CD14-positive monocyte (primary cell): ENCODE measurements around the gene INAFM1. TPM values are rescaled to one million over a fixed set of nuclear protein-coding genes. Genes with fewer than 3 reads are reported as not detected.
"Not testable (repeated sequence)": the region's sequence is repeated elsewhere in the genome, so short reads cannot be mapped to it uniquely, and the experiment has no call there.

Experiments
- DNase-seq, 3 donors: peaks; one replicate each; pipeline ENCODE4 v3.0.0-alpha.2; 2011 to 2022
- H2AFZ ChIP-seq: 2 replicates; pipeline ENCODE4 v1.6.0; 2012; ENCODE audit warnings: mild to moderate bottlenecking, low read depth, low read length, inconsistent platforms; ENCODE audit not compliant: insufficient read depth, poor library complexity, severe bottlenecking
- H3K27ac ChIP-seq, 2 donors: 1 replicate in 1 of 2; 2 replicates in 1 of 2; pipeline ENCODE4 v1.5.1; 2012 to 2013; ENCODE audit warnings: low read length in 2 of 2, control low read depth in 1 of 2, inconsistent platforms in 1 of 2, low read depth in 1 of 2, mild to moderate bottlenecking in 1 of 2
- H3K27me3 ChIP-seq, 2 donors: one replicate each; pipeline versions ENCODE4 v1.6.0 to v1.6.1; 2011 to 2013; ENCODE audit warnings: low read length in 2 of 2; ENCODE audit not compliant: control insufficient read depth in 2 of 2, insufficient read depth in 2 of 2
- H3K36me3 ChIP-seq, 2 donors: replicated peaks in 1 of 2; 1 replicate in 1 of 2; 2 replicates in 1 of 2; pipeline versions ENCODE4 v1.5.1 to v1.6.1; 2012 to 2013; ENCODE audit warnings: low read length in 2 of 2, control low read depth in 1 of 2, inconsistent platforms in 1 of 2, mild to moderate bottlenecking in 1 of 2; ENCODE audit not compliant: insufficient read depth in 2 of 2, control insufficient read depth in 1 of 2
- H3K4me1 ChIP-seq, 2 donors: 1 replicate in 1 of 2; 2 replicates in 1 of 2; pipeline versions ENCODE4 v1.5.1 to v1.6.1; 2012 to 2013; ENCODE audit warnings: low read length in 2 of 2, control low read depth in 1 of 2, inconsistent platforms in 1 of 2, mild to moderate bottlenecking in 1 of 2, moderate library complexity in 1 of 2; ENCODE audit not compliant: insufficient read depth in 2 of 2, control insufficient read depth in 1 of 2
- H3K4me2 ChIP-seq: replicated peaks from 2 replicates; pipeline ENCODE3; 2012; ENCODE audit warnings: low read length, moderate library complexity, mild to moderate bottlenecking; ENCODE audit not compliant: poor library complexity, severe bottlenecking; ENCODE audit errors: extremely low read depth
- H3K4me3 ChIP-seq, 3 experiments: fragments of 200-600 bp in 1 of 3; sonication (generic) in 1 of 3; replicated peaks in 1 of 3; 1 replicate in 2 of 3; 2 replicates in 1 of 3; pipeline ENCODE4 v1.5.1; 2011 to 2013; ENCODE audit warnings: low read length in 3 of 3, mild to moderate bottlenecking in 3 of 3, control low read depth in 2 of 3, low read depth in 2 of 3, inconsistent platforms in 1 of 3, moderate library complexity in 1 of 3
- H3K79me2 ChIP-seq: 2 replicates; pipeline ENCODE4 v1.6.0; 2012; ENCODE audit warnings: mild to moderate bottlenecking, control low read depth, inconsistent platforms, low read length, moderate library complexity; ENCODE audit not compliant: insufficient read depth
- H3K9ac ChIP-seq: 2 replicates; pipeline ENCODE4 v1.6.0; 2017; ENCODE audit warnings: low read length, mild to moderate bottlenecking; ENCODE audit not compliant: insufficient read depth, poor library complexity, severe bottlenecking
- H3K9me3 ChIP-seq, 2 donors: replicated peaks in 1 of 2; 1 replicate in 1 of 2; 2 replicates in 1 of 2; pipeline versions ENCODE4 v1.5.1 to v1.6.1; 2012 to 2013; ENCODE audit warnings: low read length in 2 of 2, control low read depth in 1 of 2; ENCODE audit not compliant: control insufficient read depth in 1 of 2, insufficient read depth in 1 of 2
- H4K20me1 ChIP-seq: 2 replicates; pipeline ENCODE4 v1.6.0; 2012; ENCODE audit warnings: mild to moderate bottlenecking, low read length, control low read depth, moderate library complexity; ENCODE audit not compliant: insufficient read depth
- H3K27ac Mint-ChIP-seq, 7 donors: one replicate each; pipeline ENCODE4 v1.8.0; 2020; ENCODE audit warnings: mild to moderate bottlenecking in 7 of 7, mixed read lengths in 7 of 7, moderate library complexity in 6 of 7, inconsistent platforms in 2 of 7
- H3K27me3 Mint-ChIP-seq, 3 donors: one replicate each; pipeline ENCODE4 v1.8.0; 2021 to 2022; ENCODE audit warnings: low read depth in 3 of 3, mild to moderate bottlenecking in 3 of 3, mixed read lengths in 3 of 3, moderate library complexity in 3 of 3, inconsistent platforms in 1 of 3
- H3K36me3 Mint-ChIP-seq, 2 donors: one replicate each; pipeline ENCODE4 v1.8.0; 2020; ENCODE audit warnings: mixed read lengths in 2 of 2, inconsistent platforms in 1 of 2, mild to moderate bottlenecking in 1 of 2
- H3K4me1 Mint-ChIP-seq: one replicate; pipeline ENCODE4 v1.8.0; 2020; ENCODE audit warnings: mild to moderate bottlenecking, mixed read lengths
- H3K4me3 Mint-ChIP-seq, 2 donors: one replicate each; pipeline ENCODE4 v1.8.0; 2020; ENCODE audit warnings: mild to moderate bottlenecking in 2 of 2, mixed read lengths in 2 of 2, moderate library complexity in 1 of 2
- H3K9me3 Mint-ChIP-seq, 7 donors: one replicate each; pipeline ENCODE4 v1.8.0; 2020 to 2022; ENCODE audit warnings: mixed read lengths in 7 of 7, mild to moderate bottlenecking in 6 of 7, moderate library complexity in 6 of 7, inconsistent platforms in 2 of 7
- CTCF ChIP-seq: fragments of 200-600 bp; IDR thresholded peaks from one replicate; pipeline ENCODE4 v1.8.0; 2022; ENCODE audit warnings: antibody characterized with exemption, mild to moderate bottlenecking
- WGBS: methylation state at CpG from one replicate; pipeline ENCODE4 v1.1.5; 2013; ENCODE audit warnings: missing lambda C conversion rate; ENCODE audit not compliant: insufficient coverage; 5-methylcytosine and 5-hydroxymethylcytosine counted together
- intact Hi-C, 2 donors: fragments of 100-400 bp; cut with micrococcal nuclease; formaldehyde crosslinking; loops; one replicate each; pipeline versions ENCODE4 v1.15.0 to v1.15.1; 2023
- polyA plus RNA-seq, 3 donors: library from polyadenylated mRNA; depleted of rRNA in 1 of 3; unstranded in 2 of 3; stranded (reverse) in 1 of 3; fragments of 300-500 nt in 2 of 3; fragments of >200 nt in 1 of 3; fragmentation: Illumina TruSeq in 2 of 3; gene quantifications; 1 replicate in 2 of 3; 2 replicates in 1 of 3; pipeline ENCODE4 v1.2.3, GENCODE V29; 2012 to 2021

Gene INAFM1
- polyA plus RNA-seq, 3 donors = 6.2 to 7.3 (median 6.5) TPM

- no peak overlapping the region for H2AFZ ChIP-seq
- peaks cover 14% of the 10 kb centered on the region for H4K20me1 ChIP-seq
- no peaks in the 10 kb centered on the region for H3K9me3 Mint-ChIP-seq
- H3K4me1 ChIP-seq = peaks cover 15 to 34% of the 10 kb centered on the region in 2 donors
- peak overlapping the region; percentile 76 to 81 for H3K4me3 Mint-ChIP-seq
- H3K27ac ChIP-seq = no peak overlapping the region
- DNase-seq = no peak
- H3K4me1 Mint-ChIP-seq = peaks cover 32% of the 10 kb centered on the region
- H3K27me3 Mint-ChIP-seq = peaks cover 2 to 11% (median 5%) of the 10 kb centered on the region in 3 donors
- no peak for TF ChIP-seq CTCF
- H3K27ac Mint-ChIP-seq = peak overlapping the region in 4 of 7 donors; percentile 42 to 88 (median 68)
- peaks cover 14 to 38% of the 10 kb centered on the region in 2 donors for H3K36me3 Mint-ChIP-seq
- peaks cover 7 to 9% of the 10 kb centered on the region in 2 donors for H3K36me3 ChIP-seq
- H3K4me3 ChIP-seq = peak overlapping the region in 1 of 3 experiments; percentile 74
- H3K79me2 ChIP-seq = peaks cover 3% of the 10 kb centered on the region
- peak overlapping the region; percentile 93 for H3K4me2 ChIP-seq
- no peaks in the 10 kb centered on the region for H3K9me3 ChIP-seq
- intact Hi-C loops = loop anchor here (10.0 kb wide), 4 partner anchors 239 to 469 kb away; partner anchors contain the start of genes NAPA (in 1 of the 2) and NOP53 (in 1 of the 2)
- peak overlapping the region; percentile 57 for H3K9ac ChIP-seq
- 93% methylated on average over 11 of the region's 13 CpGs for WGBS
- H3K27me3 ChIP-seq = peaks cover 0 to 3% of the 10 kb centered on the region in 2 donors
Observed at GRCh38 chr19:47275791-47276461, 1.2 kb downstream of the INAFM1 start.

GRCh38 chr19:47276513-47276912, 1.8 kb downstream of the INAFM1 start:
- H3K36me3 Mint-ChIP-seq = peaks cover 10 to 32% of the 10 kb centered on the region in 2 donors
- not testable (repeated sequence) for H3K79me2 ChIP-seq, H3K9me3 ChIP-seq, H3K4me3 ChIP-seq, H3K27ac ChIP-seq, H3K36me3 ChIP-seq, H3K4me2 ChIP-seq, H2AFZ ChIP-seq, H3K27ac Mint-ChIP-seq, H3K4me3 Mint-ChIP-seq, H3K9ac ChIP-seq, DNase-seq, H3K27me3 ChIP-seq, H3K9me3 Mint-ChIP-seq
- peaks cover 30% of the 10 kb centered on the region for H3K4me1 Mint-ChIP-seq
- Histone ChIP-seq H4K20me1 (peaks cover 14% of the 10 kb centered on the region), H3K4me1 (peaks cover 15 to 33% of the 10 kb centered on the region in 2 donors)
- intact Hi-C loops = loop anchor here (10.0 kb wide), 4 partner anchors 238 to 468 kb away; partner anchors contain the start of genes NAPA (in 1 of the 2) and NOP53 (in 1 of the 2)
- no CpG with 5 or more reads among the region's 3 CpGs for WGBS
- peaks cover 2 to 11% (median 5%) of the 10 kb centered on the region in 3 donors for H3K27me3 Mint-ChIP-seq
